ENCODE results near the gene NEGR1. TPM values are rescaled to one million over a fixed set of nuclear protein-coding genes. Genes with fewer than 3 reads are reported as not detected.

The NEGR1 gene
- total RNA-seq, 1 donor from 2014 or later = 0.26 TPM

- H3K27me3 ChIP-seq (ENCODE audit: control insufficient read depth, insufficient read depth, low read length) = no peaks in the 10 kb centered on the region
- H3K36me3 ChIP-seq (ENCODE audit: control insufficient read depth, insufficient read depth, low read length) = no peaks in the 10 kb centered on the region
- FAIRE-seq = no peak
- no peak for DNase-seq (ENCODE audit: low read depth)
- H3K4me3 ChIP-seq (ENCODE audit: low read depth, low read length) = no peak overlapping the region
- TF ChIP-seq CTCF (IDR thresholded peaks at IDR 0.05; ENCODE audit: insufficient read depth, low read length, severe bottlenecking) = no peak
Observed at GRCh38 chr1:72097851-72098570, 184.3 kb downstream of the NEGR1 start.

DNA sequence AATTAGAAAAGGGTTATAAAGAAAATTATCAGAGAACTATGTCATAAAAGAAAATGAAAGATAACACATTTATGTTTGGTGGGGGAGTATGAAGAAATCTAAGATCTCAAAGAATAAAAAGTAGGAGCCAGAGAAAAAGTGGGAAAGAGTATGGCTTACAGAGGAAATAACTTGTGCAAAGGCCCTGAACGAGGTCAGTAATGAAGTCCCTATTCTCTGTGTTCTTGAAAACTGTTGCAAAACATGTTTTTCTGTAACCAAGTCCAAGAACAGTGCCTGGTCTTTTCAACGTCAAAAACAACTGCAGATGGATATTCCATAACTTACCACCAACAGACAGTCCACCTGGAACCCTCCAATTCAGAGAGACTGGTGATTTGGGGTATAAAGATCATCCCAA, 188.1 kb downstream of the NEGR1 start:
- FAIRE-seq = no peak

GRCh38 chr1:72086394-72086793, 195.9 kb downstream of the NEGR1 start:
- DNase-seq (ENCODE audit: low read depth) = no peak
- no peak for TF ChIP-seq CTCF (IDR thresholded peaks at IDR 0.05; ENCODE audit: insufficient read depth, low read length, severe bottlenecking)
- Histone ChIP-seq H3K4me3 (ENCODE audit: low read depth, low read length) (no peak overlapping the region), H3K36me3 (ENCODE audit: control insufficient read depth, insufficient read depth, low read length) (no peaks in the 10 kb centered on the region), H3K27me3 (ENCODE audit: control insufficient read depth, insufficient read depth, low read length) (no peaks in the 10 kb centered on the region)
- FAIRE-seq = no peak

More for the DNA sequence above, 188.1 kb downstream of the NEGR1 start:
- H3K27me3 ChIP-seq (ENCODE audit: control insufficient read depth, insufficient read depth, low read length) = no peaks in the 10 kb centered on the region
- TF ChIP-seq CTCF (IDR thresholded peaks at IDR 0.05; ENCODE audit: insufficient read depth, low read length, severe bottlenecking) = no peak
- no peak overlapping the region for H3K4me3 ChIP-seq (ENCODE audit: low read depth, low read length)
- DNase-seq (ENCODE audit: low read depth) = no peak
- H3K36me3 ChIP-seq (ENCODE audit: control insufficient read depth, insufficient read depth, low read length) = no peaks in the 10 kb centered on the region

DNA sequence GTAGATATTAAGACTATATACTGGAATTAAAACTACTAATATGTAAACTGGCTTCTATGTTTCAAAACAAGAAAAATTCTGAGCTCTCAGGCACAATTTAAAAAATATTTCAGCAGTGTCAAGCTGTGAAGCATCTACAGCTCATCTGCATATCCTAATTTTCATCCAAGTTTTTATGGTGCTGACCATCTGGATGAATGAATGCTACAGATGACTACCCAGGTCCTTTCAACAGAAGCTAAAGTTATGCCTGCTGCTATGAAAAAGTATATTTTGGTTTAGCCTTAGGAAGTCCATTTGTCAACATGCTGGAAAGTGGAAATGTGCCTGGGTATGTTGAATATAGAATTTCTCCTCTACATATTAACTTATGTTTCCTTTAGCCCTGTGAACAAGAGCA, 206.9 kb downstream of the NEGR1 start:
- no peak for TF ChIP-seq CTCF (IDR thresholded peaks at IDR 0.05; ENCODE audit: insufficient read depth, low read length, severe bottlenecking)
- DNase-seq (ENCODE audit: low read depth) = no peak
- Histone ChIP-seq H3K27me3 (ENCODE audit: control insufficient read depth, insufficient read depth, low read length) (no peaks in the 10 kb centered on the region), H3K36me3 (ENCODE audit: control insufficient read depth, insufficient read depth, low read length) (no peaks in the 10 kb centered on the region), H3K4me3 (ENCODE audit: low read depth, low read length) (no peak overlapping the region)
- no peak for FAIRE-seq

DNA sequence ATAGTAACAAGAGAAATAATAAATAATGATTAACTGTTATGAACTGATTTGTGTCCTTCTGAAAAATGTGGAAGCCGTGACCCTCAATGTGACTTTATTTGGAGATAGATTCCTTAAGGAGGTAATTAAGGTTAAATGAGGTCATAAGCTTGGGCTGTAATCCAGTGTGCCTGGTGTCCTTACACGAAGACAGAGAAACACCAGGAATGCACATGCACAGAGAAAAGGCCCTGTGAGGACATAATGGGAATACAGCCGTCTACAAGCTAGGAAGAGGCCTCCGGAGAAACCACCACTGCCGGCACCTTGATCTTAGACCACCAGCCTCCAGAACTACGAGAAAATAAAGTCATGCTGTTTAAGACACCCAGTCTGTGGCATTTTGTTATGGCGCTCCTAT, 215.9 kb downstream of the NEGR1 start:
- no peak for TF ChIP-seq CTCF (IDR thresholded peaks at IDR 0.05; ENCODE audit: insufficient read depth, low read length, severe bottlenecking)
- FAIRE-seq (no peak), DNase-seq (ENCODE audit: low read depth) (no peak)
- Histone ChIP-seq H3K27me3 (ENCODE audit: control insufficient read depth, insufficient read depth, low read length) (no peaks in the 10 kb centered on the region), H3K36me3 (ENCODE audit: control insufficient read depth, insufficient read depth, low read length) (no peaks in the 10 kb centered on the region), H3K4me3 (ENCODE audit: low read depth, low read length) (no peak overlapping the region)
